ENCODE results near the gene TPGS1.

The TPGS1 gene

DNA sequence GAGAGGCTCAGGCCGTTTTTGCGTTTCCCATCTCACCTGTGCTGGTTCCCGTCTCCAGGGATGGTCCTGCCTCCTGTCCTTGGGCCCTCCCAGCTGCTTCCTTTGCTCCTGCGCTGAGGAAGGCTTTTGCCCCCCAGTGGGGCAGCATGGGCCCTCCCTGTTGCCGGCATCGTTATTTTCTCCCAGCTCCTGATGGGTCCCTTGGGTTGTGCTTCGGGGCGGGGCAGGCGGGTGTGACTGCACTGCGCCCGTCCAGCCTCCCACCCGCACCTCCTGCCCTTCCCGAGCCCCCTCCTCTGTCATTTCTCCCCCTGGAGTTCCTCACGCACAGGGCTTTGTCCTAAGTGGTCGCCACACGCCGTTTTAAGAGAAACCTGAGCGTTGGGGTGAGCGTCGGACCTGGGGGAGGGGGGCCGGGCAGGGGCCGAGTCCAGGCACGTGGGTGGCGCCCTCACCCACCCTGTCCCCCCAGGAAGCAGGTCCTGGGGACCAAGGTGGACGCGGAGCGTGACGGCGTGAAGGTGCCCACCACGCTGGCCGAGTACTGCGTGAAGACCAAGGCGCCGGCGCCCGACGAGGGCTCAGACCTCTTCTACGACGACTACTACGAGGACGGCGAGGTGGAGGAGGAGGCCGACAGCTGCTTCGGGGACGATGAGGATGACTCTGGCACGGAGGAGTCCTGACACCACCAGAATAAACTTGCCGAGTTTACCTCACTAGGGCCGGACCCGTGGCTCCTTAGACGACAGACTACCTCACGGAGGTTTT is 33.8 kb downstream of the TPGS1 start:
- no peak for DNase-seq (ENCODE audit: low spot score)

DNA sequence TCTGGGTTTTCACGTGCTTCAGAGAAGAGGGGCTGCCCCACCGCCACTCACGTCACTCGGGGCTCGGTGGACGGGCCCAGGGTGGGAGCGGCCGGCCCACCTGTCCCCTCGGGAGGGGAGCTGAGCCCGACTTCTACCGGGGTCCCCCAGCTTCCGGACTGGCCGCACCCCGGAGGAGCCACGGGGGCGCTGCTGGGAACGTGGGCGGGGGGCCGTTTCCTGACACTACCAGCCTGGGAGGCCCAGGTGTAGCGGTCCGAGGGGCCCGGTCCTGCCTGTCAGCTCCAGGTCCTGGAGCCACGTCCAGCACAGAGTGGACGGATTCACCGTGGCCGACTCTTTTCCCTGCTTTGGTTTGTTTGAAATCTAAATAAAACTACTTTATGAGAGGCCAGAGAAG is 34.4 kb downstream of the TPGS1 start:
- no peak for DNase-seq (ENCODE audit: low spot score)

DNA sequence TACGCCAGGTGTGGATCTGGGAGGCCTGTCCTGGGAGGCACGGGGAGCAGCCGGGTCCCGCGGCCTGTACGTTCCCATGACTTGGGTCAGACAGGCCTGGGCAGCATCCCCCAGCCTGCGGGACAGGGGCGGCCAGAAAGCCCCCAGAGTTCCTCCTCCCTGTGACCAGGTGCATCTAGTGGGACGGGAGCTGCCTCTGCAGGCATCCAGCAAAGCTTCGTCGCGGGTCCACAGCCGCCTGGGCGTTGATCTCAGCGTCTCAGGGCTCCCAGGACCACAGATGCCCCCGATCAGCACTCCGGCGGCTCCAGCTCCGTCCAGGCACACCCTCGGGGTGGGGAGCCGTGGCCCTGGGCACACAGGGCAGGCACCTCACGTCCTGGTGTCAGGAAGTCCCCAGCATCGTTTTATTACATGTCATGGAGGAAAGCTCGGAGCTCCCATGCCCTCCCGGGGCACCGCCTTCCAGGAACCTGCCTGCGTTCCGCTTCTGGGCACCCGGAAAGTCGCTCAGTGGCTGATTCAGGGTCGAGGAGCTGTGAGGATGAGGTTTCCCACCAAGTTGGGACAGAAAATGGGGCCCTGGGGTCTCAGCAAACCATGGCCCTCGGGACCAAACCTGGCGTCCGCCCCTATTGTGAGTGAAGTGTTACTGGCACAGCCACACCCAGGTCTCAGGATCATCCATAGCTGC is 35.0 kb downstream of the TPGS1 start:
- no peak for DNase-seq (ENCODE audit: low spot score)

DNA sequence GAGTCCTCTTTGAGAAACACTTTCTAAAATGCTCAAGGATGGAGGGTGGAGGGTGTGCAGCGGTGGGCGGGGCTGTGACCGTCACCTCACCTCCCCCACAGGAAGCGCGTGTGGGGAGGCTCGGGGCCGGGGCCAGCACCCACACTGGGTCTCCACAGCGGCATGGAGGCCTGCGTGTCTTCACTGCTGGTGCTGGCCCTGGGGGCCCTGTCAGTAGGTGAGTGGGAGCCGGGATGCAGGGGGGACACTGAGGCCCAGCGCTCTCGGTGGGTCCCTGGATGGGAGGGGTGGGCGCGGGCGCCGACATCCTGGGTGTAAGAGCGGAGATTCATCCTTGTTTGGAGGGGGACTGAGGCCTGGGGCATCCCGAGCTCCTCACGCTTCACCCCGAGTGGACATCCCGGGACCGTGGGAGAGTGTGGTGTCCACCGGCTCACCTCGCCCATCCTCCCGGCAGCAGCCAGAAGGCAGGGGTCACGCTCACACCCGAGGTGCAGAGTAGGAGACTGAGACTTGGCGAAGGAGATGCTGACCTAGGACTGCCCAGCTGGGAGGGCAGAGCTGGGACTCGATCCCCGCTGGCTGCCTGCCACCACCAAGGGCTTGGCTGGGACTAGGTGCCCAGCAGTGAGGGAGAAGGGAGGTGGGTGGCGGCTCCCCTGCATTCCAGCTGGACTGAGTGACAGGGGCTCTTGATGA is 36.8 kb downstream of the TPGS1 start, which contains the start of gene GZMM:
GZMM (plus strand) TSS at position 144 of the 699 bp plus-strand sequence; CDS start at position 163, 19 bp downstream.
- no peak for DNase-seq (ENCODE audit: low spot score)

- no peak for DNase-seq (ENCODE audit: low spot score)
Measured at GRCh38 chr19:547117-547516, 39.8 kb downstream of the TPGS1 start.

DNA sequence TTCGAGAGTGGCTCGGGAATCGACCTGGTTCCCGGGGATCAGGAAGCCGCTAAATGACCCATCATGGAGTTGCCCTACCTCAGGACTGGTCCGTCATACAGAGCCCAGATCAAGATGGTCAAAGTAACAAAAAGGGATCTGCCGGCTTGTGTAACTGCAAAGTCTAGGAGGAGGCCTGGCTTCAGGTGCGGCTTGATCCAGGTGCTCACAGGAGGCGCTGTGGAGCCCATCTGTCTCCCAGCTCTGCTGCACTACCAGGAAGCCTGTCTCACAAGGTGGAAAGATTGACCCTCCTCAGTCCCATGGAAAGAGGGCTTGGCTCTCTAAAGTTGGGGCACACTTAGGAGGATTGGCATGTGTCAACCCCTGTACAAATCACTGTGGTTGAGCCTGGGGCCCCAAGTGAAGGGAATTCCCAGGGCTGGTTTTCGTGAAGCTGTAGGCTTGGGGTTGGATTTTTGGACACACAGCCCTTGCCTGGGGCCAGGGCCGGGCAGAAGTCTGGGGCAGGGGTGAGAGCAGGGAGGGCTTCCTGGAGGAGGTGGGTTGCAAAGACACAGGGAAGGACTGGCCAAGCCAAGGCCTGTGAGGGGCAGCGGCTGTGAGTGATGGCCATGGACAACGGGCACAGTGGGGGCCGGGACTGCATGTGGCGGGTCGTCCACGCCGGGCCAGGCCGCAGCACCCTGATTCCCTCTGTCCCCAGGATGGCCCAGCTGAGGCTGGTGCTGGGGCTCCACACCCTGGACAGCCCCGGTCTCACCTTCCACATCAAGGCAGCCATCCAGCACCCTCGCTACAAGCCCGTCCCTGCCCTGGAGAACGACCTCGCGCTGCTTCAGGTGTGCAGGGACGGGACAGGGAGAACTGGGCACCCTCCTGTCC is 40.8 kb downstream of the TPGS1 start:
- DNase-seq (ENCODE audit: low spot score), result no peak

DNA sequence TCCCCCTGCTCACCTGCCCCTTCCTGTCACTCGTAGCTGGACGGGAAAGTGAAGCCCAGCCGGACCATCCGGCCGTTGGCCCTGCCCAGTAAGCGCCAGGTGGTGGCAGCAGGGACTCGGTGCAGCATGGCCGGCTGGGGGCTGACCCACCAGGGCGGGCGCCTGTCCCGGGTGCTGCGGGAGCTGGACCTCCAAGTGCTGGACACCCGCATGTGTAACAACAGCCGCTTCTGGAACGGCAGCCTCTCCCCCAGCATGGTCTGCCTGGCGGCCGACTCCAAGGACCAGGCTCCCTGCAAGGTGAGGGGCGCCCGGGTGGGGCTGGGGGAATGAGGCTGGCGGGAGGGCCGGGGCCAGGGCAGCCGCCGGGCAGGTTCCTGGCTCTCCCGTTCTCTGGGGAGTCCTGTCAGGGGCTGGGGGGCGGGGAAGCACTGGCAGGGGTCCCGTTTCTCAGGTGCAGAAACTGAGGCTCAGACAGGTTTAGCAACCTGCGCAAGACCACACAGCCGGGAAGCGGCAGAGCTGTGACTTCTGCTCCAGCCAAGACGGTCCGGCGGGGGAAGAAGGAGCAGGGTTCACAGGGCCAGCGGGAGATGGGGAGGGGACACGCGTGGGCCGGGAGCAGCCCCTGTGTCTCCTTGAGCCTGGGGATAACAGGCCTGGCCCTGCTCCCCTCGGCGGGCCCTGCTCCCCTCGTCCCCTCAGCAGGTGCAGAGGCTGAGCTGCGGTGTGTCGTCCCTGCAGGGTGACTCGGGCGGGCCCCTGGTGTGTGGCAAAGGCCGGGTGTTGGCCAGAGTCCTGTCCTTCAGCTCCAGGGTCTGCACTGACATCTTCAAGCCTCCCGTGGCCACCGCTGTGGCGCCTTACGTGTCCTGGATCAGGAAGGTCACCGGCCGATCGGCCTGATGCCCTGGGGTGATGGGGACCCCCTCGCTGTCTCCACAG is 41.9 kb downstream of the TPGS1 start:
- DNase-seq (ENCODE audit: low spot score), result no peak

GRCh38 chr19:554817-555216 is 47.5 kb downstream of the TPGS1 start:
- DNase-seq (ENCODE audit: low spot score), result no peak

DNA sequence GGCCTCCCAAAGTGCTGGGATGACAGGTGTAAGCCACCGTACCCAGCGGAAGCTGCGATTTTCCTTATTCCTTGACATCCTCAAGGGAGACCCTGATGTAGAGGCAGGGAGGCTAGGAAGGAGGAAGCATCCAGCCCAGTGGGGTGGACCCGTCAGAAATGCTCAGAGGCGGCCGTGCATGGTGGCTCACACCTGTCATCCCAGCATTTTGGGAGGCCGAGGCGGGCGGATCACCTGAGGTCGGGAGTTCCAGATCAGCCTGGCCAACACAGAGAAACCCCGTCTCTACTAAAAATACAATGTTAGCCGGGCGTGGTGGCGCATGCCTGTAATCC is 48.1 kb downstream of the TPGS1 start:
- no peak for DNase-seq (ENCODE audit: low spot score)

DNA sequence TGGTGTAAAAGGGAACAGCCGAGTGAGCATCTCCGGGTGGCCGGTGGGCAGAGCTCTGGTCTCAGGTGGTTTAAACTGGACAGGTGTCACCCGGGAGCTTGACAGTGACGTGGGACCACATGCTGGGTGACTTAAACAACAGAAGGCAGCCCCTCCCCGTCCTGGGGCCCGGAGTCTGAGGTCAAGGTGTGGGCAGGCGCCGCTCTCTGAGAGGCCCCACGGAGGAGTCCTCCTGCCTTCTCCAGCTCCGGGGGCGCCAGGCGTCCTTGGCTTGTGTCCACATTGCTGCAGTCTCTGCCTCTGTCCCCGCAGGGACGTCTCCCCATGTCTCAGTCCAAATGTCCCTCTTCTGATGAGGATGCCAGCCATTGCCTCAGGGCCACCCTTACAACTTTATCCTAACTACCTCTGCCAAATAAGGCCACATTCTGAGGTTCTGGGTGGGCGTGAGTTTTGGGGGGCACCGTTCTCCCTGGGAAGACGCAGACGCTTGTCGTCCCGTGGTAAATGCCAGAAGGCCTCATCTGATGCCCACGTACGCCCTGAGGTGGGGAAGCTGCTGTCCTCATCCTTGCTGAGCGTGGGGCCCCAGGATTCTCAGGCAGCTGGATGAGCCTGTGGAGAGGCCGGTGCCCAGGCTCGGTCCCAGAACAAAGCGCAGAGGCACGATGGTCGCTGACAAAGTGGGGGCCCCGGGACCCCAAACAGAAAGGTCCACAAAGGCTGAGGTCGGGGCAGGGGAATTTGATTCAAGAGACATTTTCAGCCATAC is 49.5 kb downstream of the TPGS1 start:
- no peak for DNase-seq (ENCODE audit: low spot score)

DNA sequence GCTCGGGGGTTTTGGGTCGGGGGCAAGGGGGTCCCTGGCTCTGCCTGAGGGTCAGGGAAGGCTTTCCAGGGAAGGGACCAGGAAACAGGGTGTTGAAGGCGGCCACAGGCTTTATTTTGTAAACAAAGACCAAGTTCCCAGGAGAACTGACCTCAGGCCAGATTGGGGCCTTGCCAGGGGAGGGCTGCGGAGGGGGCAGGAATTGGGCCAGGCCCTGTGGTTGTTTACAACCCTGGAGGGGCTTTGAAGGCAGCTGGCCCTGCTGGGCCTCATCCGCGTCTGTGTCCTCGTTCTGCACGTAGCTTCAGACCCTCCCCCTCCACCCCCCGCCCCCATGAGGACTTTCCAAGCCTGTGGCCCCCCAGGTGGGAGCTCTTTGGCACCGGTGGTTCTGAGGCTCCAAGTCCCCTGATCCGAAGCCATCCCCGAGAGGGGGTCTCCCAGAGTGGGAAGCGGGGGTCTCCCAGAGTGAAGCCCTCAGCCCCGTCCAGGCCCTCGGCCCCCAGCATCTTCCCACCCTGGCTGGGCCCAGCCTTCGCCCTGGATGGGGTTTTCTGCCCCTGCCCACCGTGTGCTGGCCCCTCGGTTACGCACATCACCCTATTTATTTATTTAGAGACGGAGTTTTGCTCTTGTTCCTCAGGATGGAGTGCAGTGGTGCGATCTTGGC is 51.6 kb downstream of the TPGS1 start:
- no peak for DNase-seq (ENCODE audit: low spot score)

- DNase-seq (ENCODE audit: low spot score), result no peak
Measured at GRCh38 chr19:560121-560520, 52.8 kb downstream of the TPGS1 start.

GRCh38 chr19:566403-566802 is 59.1 kb downstream of the TPGS1 start:
- no peak for DNase-seq (ENCODE audit: low spot score)

DNA sequence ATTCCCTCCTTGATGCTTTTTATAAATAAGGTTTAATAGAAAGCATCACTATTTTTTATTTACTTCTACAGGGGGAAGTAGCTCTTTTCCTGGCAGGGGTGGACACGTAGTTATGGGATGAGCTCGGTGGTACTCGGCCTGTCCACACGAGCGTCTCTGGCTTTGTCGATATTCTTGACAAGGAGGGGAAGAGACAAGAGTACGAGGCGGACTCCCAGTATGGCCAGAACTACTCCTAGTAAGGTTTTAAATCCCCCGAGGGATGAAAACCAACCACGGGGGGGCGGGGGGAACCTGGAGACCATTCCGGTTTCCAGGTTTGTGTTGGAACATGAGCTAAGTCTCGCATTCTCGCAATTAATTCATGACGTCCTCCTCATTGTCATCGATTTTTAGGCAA is 59.5 kb downstream of the TPGS1 start:
- no peak for DNase-seq (ENCODE audit: low spot score)

DNA sequence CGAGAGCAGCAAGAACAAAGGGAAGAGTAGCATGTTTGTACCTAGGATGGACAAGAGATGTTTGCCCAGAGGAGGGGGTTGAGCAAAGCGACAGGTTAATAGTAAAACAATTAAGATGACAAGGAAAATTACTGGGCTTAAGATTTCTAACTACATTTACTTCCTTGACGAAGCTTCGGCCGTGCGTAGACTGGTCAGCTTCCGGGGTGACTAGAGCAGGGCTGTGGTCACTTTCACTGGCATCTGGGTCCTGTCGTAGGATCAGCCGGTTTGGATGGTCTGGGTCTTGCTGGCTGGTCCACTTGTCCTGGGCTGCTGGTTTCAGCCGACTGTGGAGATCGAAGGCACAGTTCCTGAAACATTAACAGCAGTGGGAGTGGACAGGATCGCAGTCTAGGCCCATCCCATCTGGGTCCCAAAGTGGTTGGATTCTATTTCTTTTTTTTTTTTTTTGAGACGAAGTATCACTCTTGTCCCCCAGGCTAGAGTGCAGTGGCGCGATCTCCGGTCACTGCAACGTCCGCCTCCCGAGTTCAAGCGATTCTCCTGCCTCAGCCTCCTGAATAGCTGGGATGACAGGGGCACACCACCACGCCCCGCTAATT is 60.1 kb downstream of the TPGS1 start:
- no peak for DNase-seq (ENCODE audit: low spot score)
